Stimulated activated CD4-positive, alpha-beta T cell treated with anti-CD3 and anti-CD28 coated beads, Interleukin-12 subunit alpha, Interleukin-12 subunit beta, amount 100 ng/mL, for 24 hours (primary cell): ENCODE data around the gene SERPINF2.
"Not testable (repeated sequence)": the region's sequence is repeated elsewhere in the genome, so short reads cannot be mapped to it uniquely, and the experiment has no call there.

ENCODE experiments used
- DNase-seq, 2 experiments: peaks; one replicate each; pipeline ENCODE4 v3.0.0-alpha.2; 2020; ENCODE audit warnings: low read depth in 2 of 2

Gene SERPINF2

GRCh38 chr17:1762901-1763898 lies 20.5 kb downstream of the SERPINF2 start:
- DNase-seq, result no peak

DNA sequence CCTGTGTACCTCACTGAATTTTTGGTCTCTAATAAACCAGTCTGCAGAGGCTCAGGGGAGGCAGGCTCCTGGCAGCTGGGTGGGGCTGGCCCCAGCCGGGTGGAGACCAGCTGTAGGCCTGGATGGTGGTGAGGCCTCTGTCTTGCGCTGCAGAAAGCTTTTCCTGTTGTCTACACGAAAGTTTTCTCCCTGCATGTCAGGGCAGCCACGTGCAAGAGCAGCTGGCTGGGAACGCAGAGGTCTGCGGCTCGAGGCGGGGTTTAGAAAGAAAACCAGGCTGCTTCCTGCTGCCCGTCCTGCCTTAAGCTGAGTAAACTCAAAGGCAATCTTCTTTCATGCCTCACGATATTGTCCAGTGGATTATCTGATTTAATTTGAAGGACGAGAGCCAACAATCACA lies 21.6 kb downstream of the SERPINF2 start:
- peak; percentile 2 to 13 for DNase-seq

DNA sequence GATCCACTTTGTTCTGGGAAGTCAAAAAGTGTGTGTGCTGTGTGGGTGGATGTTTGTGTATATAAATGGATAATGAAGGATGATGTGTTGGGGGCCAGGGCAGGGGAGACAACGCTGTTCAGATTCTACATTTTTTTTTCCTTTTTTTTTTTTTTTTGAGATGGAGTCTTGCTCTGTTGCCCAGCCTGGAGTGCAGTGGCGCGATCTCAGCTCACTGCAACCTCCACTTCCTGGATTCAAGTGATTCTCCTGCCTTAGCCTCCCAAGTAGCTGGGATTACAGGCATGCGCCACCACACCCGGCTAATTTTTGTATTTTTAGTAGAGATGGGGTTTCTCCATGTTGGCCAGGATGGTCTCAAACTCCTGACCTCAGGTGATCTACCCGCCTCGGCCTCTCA lies 22.0 kb downstream of the SERPINF2 start:
- DNase-seq, result not testable (repeated sequence)

DNA sequence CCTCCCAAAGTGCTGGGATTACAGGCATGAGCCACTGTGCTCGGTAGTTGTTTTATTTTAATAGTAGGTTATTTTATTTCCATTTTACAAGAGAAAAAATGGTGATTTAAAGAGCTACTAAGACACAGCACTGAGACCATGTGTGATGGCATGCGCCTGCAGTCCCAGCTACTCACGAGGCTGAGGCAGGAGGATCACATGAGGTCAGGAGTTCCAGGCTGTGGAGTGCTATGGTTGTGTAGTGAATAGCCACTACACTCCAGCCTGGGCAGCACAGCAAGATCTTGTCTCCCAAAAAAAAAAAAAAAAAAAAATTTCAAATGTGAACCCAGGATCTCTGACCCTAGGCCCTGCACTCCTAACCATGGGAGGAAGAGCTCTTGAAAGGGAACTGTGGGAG lies 22.9 kb downstream of the SERPINF2 start:
- no peak for DNase-seq

GRCh38 chr17:1766382-1767135 lies 23.9 kb downstream of the SERPINF2 start:
- DNase-seq, result no peak

DNA sequence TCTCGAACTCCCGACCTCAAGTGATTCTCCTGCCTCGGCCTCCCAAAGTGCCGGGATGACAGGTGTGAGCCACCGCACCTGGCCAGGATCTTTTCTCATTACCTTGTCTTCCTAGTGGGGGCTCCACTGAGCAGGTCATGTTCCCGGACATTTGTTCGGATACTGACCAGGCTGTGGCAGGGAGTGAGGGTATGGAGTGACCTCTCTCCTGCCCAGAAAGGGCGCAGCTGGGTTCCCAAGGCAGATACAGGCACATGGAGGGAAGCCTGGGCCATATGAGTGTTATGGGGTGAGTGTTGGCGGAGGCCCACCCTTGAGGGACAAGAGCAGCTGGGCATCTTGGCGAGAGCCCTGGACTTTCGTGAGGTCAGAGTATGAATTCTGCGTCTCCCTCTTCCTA lies 24.7 kb downstream of the SERPINF2 start:
- no peak for DNase-seq

GRCh38 chr17:1769822-1770477 lies 27.3 kb downstream of the SERPINF2 start:
- DNase-seq, result peak in 1 of 2 experiments; percentile 3

- DNase-seq, result not testable (repeated sequence)
Observed at GRCh38 chr17:1773000-1773695, 30.5 kb downstream of the SERPINF2 start.

- DNase-seq, result no peak
Observed at GRCh38 chr17:1773696-1774181, 31.1 kb downstream of the SERPINF2 start.

DNA sequence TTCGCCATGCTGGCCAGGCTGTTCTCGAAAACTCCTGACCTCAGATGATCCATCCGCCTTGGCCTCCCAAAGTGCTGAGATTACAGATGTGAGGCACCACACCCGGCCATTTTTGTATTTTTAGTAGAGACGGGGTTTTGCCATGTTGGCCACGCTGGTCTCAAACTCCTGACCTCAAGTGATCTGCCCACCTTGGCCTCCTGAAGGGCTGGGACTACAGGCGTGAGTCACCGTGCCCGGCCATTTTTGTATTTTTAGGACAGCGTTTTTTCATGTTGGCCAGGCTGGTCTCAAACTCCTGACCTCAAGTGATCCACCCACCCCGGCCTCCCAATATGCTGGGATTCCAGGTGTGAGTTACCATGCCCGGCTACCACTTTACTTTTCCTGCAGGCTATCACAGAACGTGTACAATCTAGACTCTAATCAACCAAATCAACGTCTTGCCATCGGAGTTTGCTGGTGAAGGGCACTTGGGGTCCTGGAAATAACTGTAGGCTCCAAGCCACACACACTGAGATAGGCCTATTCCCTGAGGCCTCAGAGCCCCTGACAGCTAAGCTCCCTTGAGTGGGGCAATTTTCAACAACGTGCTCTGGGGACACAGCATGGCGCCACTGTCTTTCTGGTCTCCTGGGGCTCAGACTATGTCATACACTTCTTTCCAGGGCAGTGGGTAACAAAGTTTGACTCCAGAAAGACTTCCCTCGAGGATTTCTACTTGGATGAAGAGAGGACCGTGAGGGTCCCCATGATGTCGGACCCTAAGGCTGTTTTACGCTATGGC lies 31.9 kb downstream of the SERPINF2 start:
- no peak for DNase-seq

GRCh38 chr17:1776328-1776727 lies 33.7 kb downstream of the SERPINF2 start:
- DNase-seq, result no peak

GRCh38 chr17:1776857-1777256 lies 34.2 kb downstream of the SERPINF2 start:
- DNase-seq, result no peak

DNA sequence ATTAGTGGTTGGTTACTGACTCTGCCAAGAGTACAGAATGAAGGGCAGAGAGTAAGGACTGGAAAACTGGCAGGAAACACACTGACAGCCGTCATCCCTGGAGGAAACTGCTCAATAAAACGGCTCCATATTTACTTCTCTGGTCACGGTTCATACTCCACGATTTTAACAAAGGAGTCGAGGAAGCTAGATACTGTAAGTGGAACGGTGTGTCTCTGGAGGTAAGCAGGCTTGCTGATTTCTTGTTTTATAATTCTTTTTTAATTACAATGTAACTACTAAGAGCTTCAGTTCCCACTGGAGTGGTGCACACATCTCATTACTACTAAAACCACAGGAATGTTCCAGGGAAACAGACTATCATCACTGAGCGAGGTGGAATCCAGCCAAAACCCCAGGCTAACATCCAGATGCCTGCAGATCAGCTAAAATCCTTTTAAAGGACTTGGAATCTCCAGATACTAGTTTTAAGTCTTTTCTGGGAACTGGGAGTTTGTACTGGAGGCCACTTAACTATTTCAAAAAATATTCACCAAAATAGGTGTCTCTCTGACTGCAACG lies 37.0 kb downstream of the SERPINF2 start:
- no peak for DNase-seq

DNA sequence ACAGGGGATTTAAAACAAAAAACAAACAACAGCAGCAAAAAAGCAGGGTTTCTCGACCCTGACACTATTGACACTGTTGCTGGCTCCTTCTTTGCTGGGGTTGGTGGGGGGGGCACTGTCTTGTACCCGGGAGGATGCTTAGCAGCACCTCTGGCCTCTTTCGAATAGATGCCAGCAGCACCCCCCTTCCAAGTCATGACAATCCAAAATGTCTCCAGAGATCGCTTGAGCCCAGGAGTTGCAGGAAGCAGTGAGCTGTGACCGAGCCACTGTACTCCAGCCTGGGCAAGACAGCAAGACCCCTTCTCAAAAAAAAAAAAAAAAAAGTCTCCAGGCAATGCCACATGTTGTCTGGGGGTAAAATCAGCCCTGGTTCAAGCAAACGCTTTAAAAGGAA lies 39.5 kb downstream of the SERPINF2 start:
- no peak for DNase-seq

DNA sequence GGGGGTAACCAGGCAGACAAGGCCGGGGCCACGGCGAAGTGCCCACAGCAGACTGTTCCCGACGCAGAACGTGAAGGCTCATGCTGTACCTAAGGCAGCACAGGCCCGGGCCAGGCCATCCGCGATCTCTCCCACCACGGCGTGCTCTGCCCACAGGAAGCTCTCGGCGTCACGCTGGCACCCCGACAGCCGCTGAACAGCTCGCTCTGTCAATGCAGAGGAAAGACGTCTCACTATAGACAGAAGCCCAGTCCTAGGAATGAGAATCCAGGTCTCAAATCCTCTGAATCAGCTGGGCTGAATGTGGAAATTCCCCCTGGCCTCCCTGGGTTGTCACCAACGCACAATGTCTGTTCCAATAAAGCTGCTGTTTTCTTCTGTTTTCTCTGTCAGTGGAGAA lies 40.6 kb downstream of the SERPINF2 start:
- no peak for DNase-seq

GRCh38 chr17:1783834-1784611 lies 41.4 kb downstream of the SERPINF2 start:
- no peak for DNase-seq

DNA sequence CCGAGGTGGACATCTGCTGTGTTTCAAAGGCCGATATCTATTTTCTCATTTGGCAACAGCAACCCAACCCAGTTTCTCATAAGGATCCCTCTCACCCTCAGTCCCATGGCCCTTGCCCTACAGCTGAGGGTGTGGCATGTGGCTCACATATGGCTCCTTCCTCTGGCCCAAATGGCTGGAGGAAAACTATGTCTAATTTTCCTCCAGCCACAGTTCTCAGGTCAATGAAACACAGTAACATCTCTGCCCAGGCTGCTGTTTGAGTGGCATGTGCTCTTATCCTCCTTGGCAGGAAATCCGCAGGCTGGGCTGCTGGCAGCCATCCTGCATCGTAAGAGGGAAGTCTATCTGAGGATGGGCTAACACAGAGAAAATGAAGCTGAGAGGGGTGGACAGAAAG lies 43.3 kb downstream of the SERPINF2 start:
- no peak for DNase-seq

- no peak for DNase-seq
Observed at GRCh38 chr17:1786708-1787107, 44.0 kb downstream of the SERPINF2 start.

DNA sequence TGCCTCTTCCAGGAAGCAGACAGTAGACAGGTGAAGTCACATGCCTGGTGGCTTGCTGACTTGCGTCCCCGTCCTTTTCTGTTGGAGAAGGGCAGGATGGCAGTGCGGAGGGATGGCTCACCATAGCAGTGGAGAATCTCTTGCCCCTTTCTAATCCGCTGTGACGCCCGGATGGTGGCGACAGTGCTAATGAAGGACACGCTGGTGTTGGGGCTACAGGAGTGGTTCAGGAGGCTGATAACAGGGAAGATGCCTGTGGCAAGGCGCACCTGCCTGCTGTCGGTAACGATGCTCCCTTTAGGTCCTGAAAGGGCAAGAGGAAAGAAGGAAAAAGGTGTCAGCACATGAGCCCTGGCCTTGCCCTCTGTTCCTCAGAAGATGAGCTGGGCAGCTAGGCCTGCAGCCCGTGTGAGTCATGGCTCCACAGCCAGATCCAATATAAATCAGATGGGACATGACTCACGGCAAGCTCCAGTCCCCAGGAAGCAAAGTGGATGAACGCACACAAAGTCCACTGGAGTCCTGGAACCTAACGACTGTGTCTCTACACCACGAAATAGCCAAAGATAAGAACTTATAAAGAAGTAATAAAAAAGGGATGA lies 44.7 kb downstream of the SERPINF2 start:
- DNase-seq, result no peak
